ENCODE data around the gene SBF2. TPM values are rescaled to one million over a fixed set of nuclear protein-coding genes. Genes with fewer than 3 reads are reported as not detected.

The SBF2 gene
- total and polyA plus RNA-seq, 2 donors (not counting 1 experiment from before 2014, with no cell fraction given), result 5.6 to 17.7 TPM

DNA sequence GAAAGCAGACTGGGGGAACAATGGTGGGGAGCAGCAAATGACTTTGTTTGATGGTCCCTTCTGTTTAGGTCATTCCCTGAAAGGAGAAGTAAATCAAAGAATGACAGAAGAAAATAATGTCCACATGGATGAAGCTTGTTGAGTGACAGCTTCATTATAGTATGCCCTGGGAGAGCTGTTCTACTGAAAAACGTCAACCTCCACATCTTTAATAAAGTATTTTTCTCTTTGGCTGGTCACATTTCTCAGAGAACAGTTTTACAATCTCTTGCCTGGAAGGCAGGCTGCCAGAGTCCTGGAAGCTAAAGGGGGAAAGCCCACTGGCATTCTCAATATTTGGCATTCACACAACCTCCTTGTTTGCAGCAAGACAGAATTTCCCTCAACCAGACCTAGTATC, 342.2 kb downstream of the SBF2 start:
- Mint-ChIP-seq H3K27ac (no peak overlapping the region), H3K9me3 (ENCODE audit: insufficient read depth) (no peaks in the 10 kb centered on the region), H3K27me3 (no peaks in the 10 kb centered on the region), H3K4me1 (peaks cover 5% of the 10 kb centered on the region), H3K4me3 (no peak overlapping the region)
- Histone ChIP-seq H3K36me3 (replicated peaks in 1 of 2; ENCODE audit: control extremely low read depth in 1 of 2, control insufficient read depth in 1 of 2, extremely low read depth in 1 of 2, insufficient read depth in 2 of 2, low read length in 1 of 2) (no peaks in the 10 kb centered on the region), H3K9me3 (ENCODE audit: control extremely low read depth in 1 of 3, control insufficient read depth in 2 of 3, insufficient read depth in 1 of 3, low read length in 2 of 3) (no peaks in the 10 kb centered on the region), H2AFZ (ENCODE audit: insufficient read depth, low read depth, low read length, poor library complexity, severe bottlenecking) (no peak overlapping the region), H3K4me3 (ENCODE audit: control extremely low read depth in 1 of 5, extremely low read depth in 1 of 5, insufficient read depth in 1 of 5, low read depth in 2 of 5, low read length in 4 of 5) (no peak overlapping the region), H3K4me1 (ENCODE audit: control insufficient read depth in 2 of 2, insufficient read depth in 2 of 2, low read length in 2 of 2) (no peaks in the 10 kb centered on the region), H3K9ac (ENCODE audit: low read length) (no peak overlapping the region), H3K27ac (ENCODE audit: low read length in 2 of 2) (no peak overlapping the region), H3K4me2 (replicated peaks; ENCODE audit: low read depth, low read length, poor library complexity, severe bottlenecking) (no peak overlapping the region), H3K27me3 (replicated peaks in 1 of 4; ENCODE audit: control extremely low read depth in 1 of 4, control insufficient read depth in 3 of 4, insufficient read depth in 4 of 4, low read length in 3 of 4) (no peaks in the 10 kb centered on the region), H4K20me1 (ENCODE audit: control insufficient read depth, insufficient read depth, low read length, poor library complexity, severe bottlenecking) (no peaks in the 10 kb centered on the region), H3K79me2 (ENCODE audit: control insufficient read depth, insufficient read depth, low read length) (no peaks in the 10 kb centered on the region)
- DNase-seq, result no peak
- TF ChIP-seq, protein P1, sequence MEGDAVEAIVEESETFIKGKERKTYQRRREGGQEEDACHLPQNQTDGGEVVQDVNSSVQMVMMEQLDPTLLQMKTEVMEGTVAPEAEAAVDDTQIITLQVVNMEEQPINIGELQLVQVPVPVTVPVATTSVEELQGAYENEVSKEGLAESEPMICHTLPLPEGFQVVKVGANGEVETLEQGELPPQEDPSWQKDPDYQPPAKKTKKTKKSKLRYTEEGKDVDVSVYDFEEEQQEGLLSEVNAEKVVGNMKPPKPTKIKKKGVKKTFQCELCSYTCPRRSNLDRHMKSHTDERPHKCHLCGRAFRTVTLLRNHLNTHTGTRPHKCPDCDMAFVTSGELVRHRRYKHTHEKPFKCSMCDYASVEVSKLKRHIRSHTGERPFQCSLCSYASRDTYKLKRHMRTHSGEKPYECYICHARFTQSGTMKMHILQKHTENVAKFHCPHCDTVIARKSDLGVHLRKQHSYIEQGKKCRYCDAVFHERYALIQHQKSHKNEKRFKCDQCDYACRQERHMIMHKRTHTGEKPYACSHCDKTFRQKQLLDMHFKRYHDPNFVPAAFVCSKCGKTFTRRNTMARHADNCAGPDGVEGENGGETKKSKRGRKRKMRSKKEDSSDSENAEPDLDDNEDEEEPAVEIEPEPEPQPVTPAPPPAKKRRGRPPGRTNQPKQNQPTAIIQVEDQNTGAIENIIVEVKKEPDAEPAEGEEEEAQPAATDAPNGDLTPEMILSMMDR (IDR thresholded peaks at IDR 0.05), result no peak
- no peak for TF ChIP-seq EZH2 (IDR thresholded peaks at IDR 0.05; ENCODE audit: borderline replicate concordance, insufficient read depth, low read depth, low read length, poor library complexity, severe bottlenecking)
- intact Hi-C loops (cut with micrococcal nuclease), result no loop called here
- CTCF ChIA-PET, result interaction anchor here (0.6 kb wide), 1 partner anchor 10 kb away, joined by 3 read pairs; no protein-coding TSS in a partner anchor
- 100% methylated on average over 1 of the region's 1 CpG for WGBS (ENCODE audit: insufficient coverage)
- ATAC-seq (ENCODE audit: low read depth), result no peak
- POLR2A ChIA-PET, result no interaction called here

DNA sequence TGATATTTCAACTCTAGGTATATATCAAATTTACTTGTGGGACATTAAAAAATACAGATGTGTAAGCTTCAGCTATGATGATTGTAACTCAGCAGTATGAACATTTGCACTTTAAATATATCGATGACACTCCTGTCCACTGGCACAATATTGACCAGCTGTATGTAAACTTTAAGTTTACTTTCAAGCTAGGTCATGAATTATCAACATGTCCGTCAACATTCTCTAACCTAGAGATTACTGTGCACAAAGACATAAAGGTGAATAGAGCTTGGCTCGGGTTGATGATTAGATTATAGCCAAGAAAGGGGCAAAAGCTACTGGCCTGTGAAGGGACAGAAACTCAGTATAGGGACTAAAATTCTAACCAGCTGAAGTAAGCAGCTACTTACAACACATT, 343.6 kb downstream of the SBF2 start:
- H3K9me3 Mint-ChIP-seq (ENCODE audit: insufficient read depth), result no peaks in the 10 kb centered on the region
- H3K9me3 ChIP-seq (ENCODE audit: control extremely low read depth in 1 of 3, control insufficient read depth in 2 of 3, insufficient read depth in 1 of 3, low read length in 2 of 3), result no peaks in the 10 kb centered on the region
- H3K4me1 ChIP-seq (ENCODE audit: control insufficient read depth in 2 of 2, insufficient read depth in 2 of 2, low read length in 2 of 2), result no peaks in the 10 kb centered on the region
- DNase-seq (no peak), ATAC-seq (ENCODE audit: low read depth) (no peak)
- no peak overlapping the region for H3K4me3 ChIP-seq (ENCODE audit: control extremely low read depth in 1 of 5, extremely low read depth in 1 of 5, insufficient read depth in 1 of 5, low read depth in 2 of 5, low read length in 4 of 5)
- no CpG with 5 or more reads among the region's 3 CpGs for WGBS (ENCODE audit: insufficient coverage)
- H3K36me3 ChIP-seq (replicated peaks in 1 of 2; ENCODE audit: control extremely low read depth in 1 of 2, control insufficient read depth in 1 of 2, extremely low read depth in 1 of 2, insufficient read depth in 2 of 2, low read length in 1 of 2), result no peaks in the 10 kb centered on the region
- no peak overlapping the region for H2AFZ ChIP-seq (ENCODE audit: insufficient read depth, low read depth, low read length, poor library complexity, severe bottlenecking)
- H4K20me1 ChIP-seq (ENCODE audit: control insufficient read depth, insufficient read depth, low read length, poor library complexity, severe bottlenecking), result no peaks in the 10 kb centered on the region
- no peaks in the 10 kb centered on the region for H3K79me2 ChIP-seq (ENCODE audit: control insufficient read depth, insufficient read depth, low read length)
- no peaks in the 10 kb centered on the region for H3K27me3 ChIP-seq (replicated peaks in 1 of 4; ENCODE audit: control extremely low read depth in 1 of 4, control insufficient read depth in 3 of 4, insufficient read depth in 4 of 4, low read length in 3 of 4)
- no peak overlapping the region for H3K9ac ChIP-seq (ENCODE audit: low read length)
- no peak overlapping the region for H3K4me3 Mint-ChIP-seq
- ChIA-PET POLR2A (no interaction called here), CTCF (interaction anchor here (1.2 kb wide), 1 partner anchor 22 kb away, joined by 3 read pairs; no protein-coding TSS in a partner anchor)
- no peak for TF ChIP-seq EZH2 (IDR thresholded peaks at IDR 0.05; ENCODE audit: borderline replicate concordance, insufficient read depth, low read depth, low read length, poor library complexity, severe bottlenecking)
- TF ChIP-seq, protein P1 (IDR thresholded peaks at IDR 0.05), result no peak
- no peak overlapping the region for H3K4me2 ChIP-seq (replicated peaks; ENCODE audit: low read depth, low read length, poor library complexity, severe bottlenecking)
- H3K27ac Mint-ChIP-seq, result no peak overlapping the region
- H3K27ac ChIP-seq (ENCODE audit: low read length in 2 of 2), result no peak overlapping the region
- H3K27me3 Mint-ChIP-seq, result no peaks in the 10 kb centered on the region
- intact Hi-C loops (cut with micrococcal nuclease), result no loop called here
- H3K4me1 Mint-ChIP-seq, result peaks cover 5% of the 10 kb centered on the region

Data from B cell (primary cell).